Mucosa of rectum (tissue), 2 donors: Measurements from ENCODE around the gene PTGS2.
"Not testable (repeated sequence)": the region's sequence is repeated elsewhere in the genome, so short reads cannot be mapped to it uniquely, and the experiment has no call there.

Experiments used
- H3K27ac ChIP-seq, 2 donors: one replicate each; pipeline ENCODE4 v1.7.0; 2013; ENCODE audit warnings: inconsistent platforms in 2 of 2, low read depth in 2 of 2, low read length in 2 of 2
- H3K27me3 ChIP-seq, 2 donors: one replicate each; pipeline ENCODE4 v1.7.0; 2013; ENCODE audit warnings: low read length in 2 of 2; ENCODE audit not compliant: control insufficient read depth in 2 of 2, insufficient read depth in 2 of 2
- H3K36me3 ChIP-seq, 2 donors: one replicate each; pipeline ENCODE4 v1.7.0; 2013; ENCODE audit warnings: low read length in 2 of 2; ENCODE audit not compliant: control insufficient read depth in 2 of 2, insufficient read depth in 2 of 2
- H3K4me1 ChIP-seq, 2 donors: one replicate each; pipeline ENCODE4 v1.7.0; 2013; ENCODE audit warnings: low read length in 2 of 2, mild to moderate bottlenecking in 1 of 2; ENCODE audit not compliant: control insufficient read depth in 2 of 2, insufficient read depth in 2 of 2
- H3K4me3 ChIP-seq, 2 donors: one replicate each; pipeline ENCODE4 v1.7.0; 2013; ENCODE audit warnings: low read length in 2 of 2
- H3K9ac ChIP-seq, 2 donors: one replicate each; pipeline ENCODE4 v1.7.0; 2013; ENCODE audit warnings: low read length in 2 of 2, low read depth in 1 of 2, mild to moderate bottlenecking in 1 of 2
- H3K9me3 ChIP-seq, 2 donors: one replicate each; pipeline ENCODE4 v1.7.0; 2013; ENCODE audit warnings: low read length in 2 of 2; ENCODE audit not compliant: control insufficient read depth in 2 of 2
- donor health status: healthy.
- donor health status: Normal muscosa, but diverticular disease.

Gene PTGS2

GRCh38 chr1:186671136-186671825, 8.9 kb downstream of the PTGS2 start:
- Histone ChIP-seq H3K27ac (no peak overlapping the region), H3K4me3 (no peak overlapping the region), H3K27me3 (no peaks in the 10 kb centered on the region), H3K4me1 (no peaks in the 10 kb centered on the region), H3K9me3 (no peaks in the 10 kb centered on the region), H3K9ac (no peak overlapping the region), H3K36me3 (no peaks in the 10 kb centered on the region)

GRCh38 chr1:186670297-186671135, 9.7 kb downstream of the PTGS2 start:
- H3K27me3 ChIP-seq, result no peaks in the 10 kb centered on the region
- no peaks in the 10 kb centered on the region for H3K36me3 ChIP-seq
- H3K4me3 ChIP-seq, result no peak overlapping the region
- no peak overlapping the region for H3K27ac ChIP-seq
- H3K9ac ChIP-seq, result no peak overlapping the region
- no peaks in the 10 kb centered on the region for H3K4me1 ChIP-seq
- no peaks in the 10 kb centered on the region for H3K9me3 ChIP-seq

GRCh38 chr1:186669784-186670183, 10.4 kb downstream of the PTGS2 start:
- H3K27me3 ChIP-seq, H3K4me1 ChIP-seq, H3K27ac ChIP-seq, H3K4me3 ChIP-seq, H3K9me3 ChIP-seq, H3K9ac ChIP-seq, H3K36me3 ChIP-seq: not testable (repeated sequence)

DNA sequence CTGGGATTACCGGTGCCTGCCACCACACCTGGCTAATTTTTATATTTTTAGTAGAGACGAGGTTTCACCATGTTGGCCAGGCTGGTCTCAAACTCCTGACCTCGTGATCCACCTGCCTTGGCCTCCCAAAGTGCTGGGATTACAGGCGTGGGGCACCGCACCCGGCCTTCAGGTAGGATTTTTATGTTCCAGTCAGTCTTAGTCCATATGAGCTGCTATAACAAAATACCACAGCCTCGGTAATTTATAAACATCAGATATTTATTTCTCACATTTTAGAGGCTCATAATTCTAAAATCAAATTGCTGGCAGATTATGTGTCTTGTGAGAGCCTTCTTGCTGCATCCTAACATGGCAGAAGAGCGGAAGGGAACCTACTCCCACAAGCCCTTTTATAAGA, 16.0 kb downstream of the PTGS2 start:
- not testable (repeated sequence) for H3K27me3 ChIP-seq, H3K4me1 ChIP-seq

GRCh38 chr1:186662752-186663151, 17.5 kb downstream of the PTGS2 start:
- no peaks in the 10 kb centered on the region for H3K27me3 ChIP-seq
- H3K9ac ChIP-seq, result no peak overlapping the region
- no peaks in the 10 kb centered on the region for H3K36me3 ChIP-seq
- no peaks in the 10 kb centered on the region for H3K9me3 ChIP-seq
- no peak overlapping the region for H3K27ac ChIP-seq
- H3K4me3 ChIP-seq, result no peak overlapping the region
- no peaks in the 10 kb centered on the region for H3K4me1 ChIP-seq

More for the DNA sequence above, 16.0 kb downstream of the PTGS2 start:
- H3K36me3 ChIP-seq, H3K4me3 ChIP-seq, H3K9ac ChIP-seq, H3K27ac ChIP-seq, H3K9me3 ChIP-seq: not testable (repeated sequence)

DNA sequence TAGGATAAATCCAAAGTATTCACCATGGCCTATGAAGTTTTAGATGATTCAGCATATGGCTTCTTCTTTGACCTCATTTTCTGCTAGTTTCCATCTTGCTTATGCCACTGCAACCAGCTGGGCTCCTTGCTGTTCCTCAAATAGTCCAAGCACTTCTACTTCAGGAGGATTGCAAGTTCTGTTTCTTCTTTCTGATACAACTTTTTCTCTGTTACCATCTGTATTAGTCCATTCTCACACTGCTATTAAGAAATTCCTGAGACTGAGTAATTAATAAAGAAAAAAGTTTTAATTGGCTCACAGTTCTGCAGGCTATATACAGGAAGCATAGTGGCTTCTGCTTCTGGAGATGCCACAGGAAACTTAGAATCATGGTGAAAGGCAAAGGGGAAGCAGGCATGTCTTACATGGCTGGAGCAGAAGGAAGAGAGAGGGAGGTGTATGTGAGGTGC, 20.3 kb downstream of the PTGS2 start:
- H3K9ac ChIP-seq, result no peak overlapping the region
- H3K36me3 ChIP-seq, result no peaks in the 10 kb centered on the region
- no peaks in the 10 kb centered on the region for H3K4me1 ChIP-seq
- H3K4me3 ChIP-seq, result no peak overlapping the region
- H3K9me3 ChIP-seq, result no peaks in the 10 kb centered on the region
- H3K27ac ChIP-seq, result no peak overlapping the region
- no peaks in the 10 kb centered on the region for H3K27me3 ChIP-seq

- Histone ChIP-seq H3K27me3 (no peaks in the 10 kb centered on the region), H3K36me3 (no peaks in the 10 kb centered on the region), H3K4me3 (no peak overlapping the region), H3K4me1 (no peaks in the 10 kb centered on the region), H3K9ac (no peak overlapping the region), H3K9me3 (no peaks in the 10 kb centered on the region), H3K27ac (no peak overlapping the region)
Measured at GRCh38 chr1:186658999-186659398, 21.2 kb downstream of the PTGS2 start.

- Histone ChIP-seq H3K4me3 (no peak overlapping the region), H3K4me1 (no peaks in the 10 kb centered on the region), H3K9ac (no peak overlapping the region), H3K9me3 (no peaks in the 10 kb centered on the region), H3K36me3 (no peaks in the 10 kb centered on the region), H3K27me3 (no peaks in the 10 kb centered on the region), H3K27ac (no peak overlapping the region)
Measured at GRCh38 chr1:186657481-186657880, 22.7 kb downstream of the PTGS2 start.

DNA sequence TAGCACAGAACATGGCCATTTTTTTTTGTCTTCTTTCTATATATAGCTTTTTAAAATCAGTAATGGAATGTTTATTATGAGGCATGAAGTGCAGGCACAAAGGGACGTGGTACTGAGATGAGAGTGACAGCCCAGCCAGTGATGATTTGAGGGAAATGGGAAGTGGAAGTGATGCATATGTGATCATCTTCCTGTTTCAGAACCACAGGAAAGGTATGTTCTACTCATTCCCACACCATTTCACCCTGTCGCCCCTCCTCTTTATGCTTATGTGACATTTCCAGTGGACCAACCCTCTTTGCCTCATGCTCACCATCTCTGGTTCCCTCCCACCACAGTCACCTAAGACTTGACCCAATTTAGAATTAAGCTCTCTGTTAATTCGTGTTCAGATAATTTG, 24.3 kb downstream of the PTGS2 start:
- no peaks in the 10 kb centered on the region for H3K36me3 ChIP-seq
- H3K27me3 ChIP-seq, result no peaks in the 10 kb centered on the region
- no peak overlapping the region for H3K9ac ChIP-seq
- no peak overlapping the region for H3K4me3 ChIP-seq
- H3K27ac ChIP-seq, result no peak overlapping the region
- no peaks in the 10 kb centered on the region for H3K4me1 ChIP-seq
- H3K9me3 ChIP-seq, result no peaks in the 10 kb centered on the region

GRCh38 chr1:186654741-186655140, 25.5 kb downstream of the PTGS2 start:
- no peak overlapping the region for H3K9ac ChIP-seq
- H3K4me3 ChIP-seq, result no peak overlapping the region
- H3K4me1 ChIP-seq, result no peaks in the 10 kb centered on the region
- no peak overlapping the region for H3K27ac ChIP-seq
- no peaks in the 10 kb centered on the region for H3K9me3 ChIP-seq
- no peaks in the 10 kb centered on the region for H3K27me3 ChIP-seq
- H3K36me3 ChIP-seq, result no peaks in the 10 kb centered on the region
